Stimulated activated effector memory CD8-positive, alpha-beta T cell treated with anti-CD3 and anti-CD28 coated beads, Interleukin-12 subunit alpha, Interleukin-12 subunit beta, amount 100 ng/mL, for 72 hours (primary cell): ENCODE results near the gene PES1.
A peak's percentile ranks its signal among the peaks of the same experiment; 100 is the strongest.
"Not testable (repeated sequence)": the region's sequence is repeated elsewhere in the genome, so short reads cannot be mapped to it uniquely, and the experiment has no call there.

ENCODE experiments used
- ATAC-seq: fragments of 150-1000 bp; cut with Tn5 transposase; 2 replicates; pipeline ENCODE4 v1.10.0; 2021
- DNase-seq, 2 donors: peaks; one replicate each; pipeline ENCODE4 v3.0.0; 2021 to 2022; ENCODE audit warnings: low spot score in 2 of 2
- H3K27ac Mint-ChIP-seq: one replicate; pipeline ENCODE4 v1.8.0; 2022; ENCODE audit warnings: mild to moderate bottlenecking, mixed read lengths
- H3K36me3 Mint-ChIP-seq: one replicate; pipeline ENCODE4 v1.8.0; 2022; ENCODE audit warnings: mild to moderate bottlenecking, mixed read lengths
- H3K4me1 Mint-ChIP-seq: one replicate; pipeline ENCODE4 v1.8.0; 2022; ENCODE audit warnings: mixed read lengths
- H3K4me3 Mint-ChIP-seq: one replicate; pipeline ENCODE4 v1.8.0; 2022; ENCODE audit warnings: mild to moderate bottlenecking, mixed read lengths
- H3K9me3 Mint-ChIP-seq: one replicate; pipeline ENCODE4 v1.8.0; 2022; ENCODE audit warnings: mixed read lengths

PES1 gene

DNA sequence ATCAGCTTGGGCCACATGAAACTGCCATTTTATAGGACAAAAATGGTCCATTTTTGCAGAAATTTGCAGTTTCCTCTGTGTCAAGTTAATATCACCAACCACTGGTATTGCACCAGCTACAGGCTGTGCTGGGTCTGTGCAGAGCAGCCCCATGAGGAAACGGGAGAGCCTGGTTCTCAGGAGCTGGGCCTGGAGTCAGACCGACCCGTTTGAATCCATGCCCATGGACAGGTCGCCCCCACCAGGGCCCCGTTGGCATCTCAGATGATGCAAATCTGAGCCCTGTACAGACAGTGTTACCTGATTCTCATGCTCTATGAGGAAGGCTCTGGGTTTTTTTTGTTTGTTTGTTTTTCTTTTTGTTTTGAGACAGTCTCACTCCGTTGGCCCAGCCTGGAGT is 35.3 kb downstream of the PES1 start:
- no peaks in the 10 kb centered on the region for H3K9me3 Mint-ChIP-seq
- no peak overlapping the region for H3K4me3 Mint-ChIP-seq
- H3K4me1 Mint-ChIP-seq, result no peaks in the 10 kb centered on the region
- H3K27ac Mint-ChIP-seq, result no peak overlapping the region
- no peak for DNase-seq
- ATAC-seq, result no peak
- H3K36me3 Mint-ChIP-seq, result no peaks in the 10 kb centered on the region

DNA sequence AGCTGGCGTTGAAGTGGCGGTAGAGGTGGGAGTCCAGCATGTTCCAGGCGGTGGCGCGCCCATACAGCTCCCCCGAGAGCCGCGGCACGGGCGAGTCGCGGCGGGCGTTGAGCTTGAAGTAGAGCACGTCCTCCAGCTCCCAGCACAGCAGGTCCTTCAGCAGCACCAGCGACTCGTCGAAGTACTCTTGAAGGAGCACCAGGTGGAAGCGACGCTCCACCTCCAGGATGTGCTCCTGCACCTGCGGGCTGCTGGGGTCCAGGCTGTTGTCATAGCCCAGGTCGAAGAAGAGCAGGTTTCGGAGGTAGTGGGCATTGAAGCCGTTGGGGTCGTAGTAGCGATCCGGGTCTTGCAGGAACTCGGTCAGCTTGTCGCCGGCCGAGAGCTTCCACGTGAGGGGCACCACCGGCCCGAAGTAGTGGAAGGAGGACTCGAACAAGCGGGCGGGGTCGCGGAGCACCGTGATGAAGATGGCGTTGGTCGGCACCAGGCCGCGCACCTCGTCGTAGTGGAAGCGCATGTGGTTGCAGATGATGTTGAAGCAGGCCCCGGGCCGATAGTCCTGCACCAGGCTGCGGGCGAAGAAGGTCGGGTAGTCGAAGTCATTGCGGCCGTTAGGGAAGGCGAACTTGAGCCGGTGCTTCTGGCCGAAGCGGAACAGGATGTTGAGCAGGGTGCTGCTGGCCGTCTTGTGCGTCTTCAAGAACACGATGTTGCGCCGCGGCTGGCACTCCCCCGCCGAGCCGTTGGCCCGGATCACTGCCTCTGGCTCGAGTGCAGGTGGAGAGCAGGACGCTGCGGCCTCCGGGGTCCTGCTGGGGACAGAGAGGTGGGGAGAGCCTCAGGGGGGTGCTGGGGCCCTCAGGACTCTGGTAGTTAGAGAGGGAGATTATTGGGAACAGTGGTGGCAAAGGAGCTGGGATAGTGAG is 36.2 kb downstream of the PES1 start:
- Mint-ChIP-seq H3K4me3 (no peak overlapping the region), H3K36me3 (no peaks in the 10 kb centered on the region), H3K9me3 (no peaks in the 10 kb centered on the region), H3K27ac (no peak overlapping the region), H3K4me1 (no peaks in the 10 kb centered on the region)
- DNase-seq (no peak), ATAC-seq (no peak)

DNA sequence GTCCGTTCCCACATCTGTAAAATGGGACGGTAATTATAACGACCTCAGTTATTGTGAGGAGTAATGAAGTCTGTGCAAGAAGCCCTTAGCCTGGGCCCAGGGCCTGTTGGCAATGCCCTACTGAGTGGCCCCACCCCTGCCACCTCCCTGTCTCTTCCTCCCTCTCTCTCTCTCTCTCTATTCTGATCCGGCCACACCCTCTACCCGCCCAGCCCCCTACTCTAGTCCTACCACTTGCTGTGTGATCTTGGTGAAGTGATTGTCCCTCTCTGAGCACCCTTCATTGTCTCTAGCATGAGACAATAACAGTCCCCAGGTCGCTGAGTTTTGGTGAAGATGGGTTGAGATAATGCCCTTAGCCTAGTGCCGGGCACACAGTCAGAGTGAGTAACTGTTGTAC is 37.7 kb downstream of the PES1 start:
- no peak for ATAC-seq
- Mint-ChIP-seq H3K27ac (no peak overlapping the region), H3K4me1 (no peaks in the 10 kb centered on the region), H3K36me3 (no peaks in the 10 kb centered on the region), H3K4me3 (no peak overlapping the region), H3K9me3 (no peaks in the 10 kb centered on the region)
- no peak for DNase-seq

GRCh38 chr22:30552719-30553118 is 39.0 kb downstream of the PES1 start:
- no peak overlapping the region for H3K27ac Mint-ChIP-seq

GRCh38 chr22:30551813-30552212 is 39.9 kb downstream of the PES1 start:
- not testable (repeated sequence) for H3K27ac Mint-ChIP-seq, H3K4me3 Mint-ChIP-seq, H3K9me3 Mint-ChIP-seq, H3K36me3 Mint-ChIP-seq, H3K4me1 Mint-ChIP-seq, ATAC-seq, DNase-seq

More at GRCh38 chr22:30552719-30553118, 39.0 kb downstream of the PES1 start:
- no peak for ATAC-seq
- Mint-ChIP-seq H3K4me1 (no peaks in the 10 kb centered on the region), H3K36me3 (no peaks in the 10 kb centered on the region), H3K4me3 (no peak overlapping the region), H3K9me3 (no peaks in the 10 kb centered on the region)
- no peak for DNase-seq

DNA sequence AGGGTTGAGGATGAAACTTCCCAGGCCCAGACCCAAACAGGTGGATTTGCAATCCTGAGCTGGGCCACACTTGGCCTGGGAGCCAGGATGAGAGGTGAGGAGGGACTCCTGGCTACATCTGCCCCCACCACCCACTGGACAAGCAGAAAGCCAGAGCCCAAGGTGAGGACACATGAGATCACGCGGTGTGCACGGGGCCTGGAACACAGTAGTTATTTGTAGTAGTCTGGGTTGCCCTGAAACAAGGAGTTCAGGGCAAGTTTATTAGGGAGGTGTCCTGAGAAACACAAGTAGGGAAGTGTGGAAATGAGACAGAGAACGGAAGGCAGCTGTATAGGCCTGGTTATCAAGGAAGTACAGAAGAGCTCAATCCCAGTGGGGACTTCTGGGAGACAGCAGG is 44.5 kb downstream of the PES1 start:
- DNase-seq (no peak), ATAC-seq (no peak)
- H3K27ac Mint-ChIP-seq, result no peak overlapping the region
- no peaks in the 10 kb centered on the region for H3K9me3 Mint-ChIP-seq
- H3K4me1 Mint-ChIP-seq, result no peaks in the 10 kb centered on the region
- H3K4me3 Mint-ChIP-seq, result no peak overlapping the region
- H3K36me3 Mint-ChIP-seq, result no peaks in the 10 kb centered on the region

DNA sequence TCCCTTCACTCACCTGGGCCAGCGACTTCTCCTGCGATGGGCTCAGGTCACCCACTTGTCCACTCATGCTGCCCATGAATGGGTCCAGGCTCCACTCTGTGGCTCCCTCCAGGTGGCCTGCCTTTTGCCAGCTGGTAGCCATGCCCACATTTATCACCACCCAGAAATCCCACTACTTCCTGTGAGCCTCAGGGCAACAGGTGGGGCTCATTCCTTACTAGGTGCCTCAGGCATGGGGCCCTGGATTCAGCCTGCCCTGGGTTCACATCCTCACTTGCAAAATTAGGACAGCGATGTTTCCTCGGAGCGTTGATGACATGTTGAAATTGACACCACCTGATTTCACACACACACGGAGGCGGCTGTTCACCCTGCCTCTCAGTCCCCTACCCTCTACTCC is 45.1 kb downstream of the PES1 start, which contains the start of gene SEC14L6:
Gene SEC14L6, minus strand, starts transcription at position 126 of the 400 bp plus-strand sequence. Its CDS starts 59 bp downstream, at position 67.
- Mint-ChIP-seq H3K36me3 (no peaks in the 10 kb centered on the region), H3K4me1 (no peaks in the 10 kb centered on the region), H3K27ac (no peak within 1 kb of the TSS), H3K9me3 (no peaks in the 10 kb centered on the region), H3K4me3 (no peak within 1 kb of the TSS)
- no peak for DNase-seq
- ATAC-seq, result no peak

- no peaks in the 10 kb centered on the region for H3K9me3 Mint-ChIP-seq
- peak overlapping the region; percentile 37 for H3K4me3 Mint-ChIP-seq
These were observed 48.9 kb downstream of the PES1 start for GRCh38 chr22:30542811-30543188.

DNA sequence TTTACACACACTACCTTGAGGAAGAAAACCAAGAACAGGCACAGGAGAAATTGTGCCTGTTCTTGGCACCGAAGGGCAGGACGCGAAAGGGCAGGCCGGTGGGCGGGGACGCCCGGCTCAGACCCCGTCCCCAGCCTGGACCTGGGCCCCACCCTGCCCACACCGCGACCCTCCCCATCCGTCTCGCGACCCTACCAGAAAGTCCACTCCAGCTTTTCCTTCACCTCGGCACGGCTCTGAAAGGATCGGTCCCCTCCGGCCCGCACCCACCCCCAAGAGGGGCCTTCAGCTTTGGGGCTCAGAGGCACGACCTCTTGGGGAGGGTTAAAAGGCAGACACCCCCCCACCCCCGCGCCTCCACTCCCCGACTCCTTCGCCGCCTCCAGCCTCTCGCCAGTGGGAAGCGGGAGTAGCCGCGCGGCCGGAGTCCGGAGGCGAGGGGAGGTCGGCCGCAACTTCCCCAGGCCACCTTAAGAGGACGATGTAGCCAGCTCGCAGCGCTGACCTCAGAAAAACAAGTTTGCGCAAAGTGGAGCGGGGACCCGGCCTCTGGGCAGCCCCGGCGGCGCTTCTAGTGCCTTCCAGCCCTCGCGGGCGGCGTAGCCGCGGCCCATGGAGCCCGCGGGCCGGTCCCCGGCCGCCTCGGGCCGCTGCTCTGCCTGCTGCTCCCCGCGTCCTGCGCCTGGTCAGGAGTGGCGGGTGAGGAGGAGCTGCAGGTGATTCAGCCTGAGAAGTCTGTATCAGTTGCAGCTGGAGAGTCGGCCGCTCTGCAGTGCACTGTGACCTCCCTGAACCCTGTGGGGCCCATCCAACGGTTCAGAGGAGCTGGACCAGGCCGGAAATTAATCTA is 49.5 kb downstream of the PES1 start:
- no peak for DNase-seq

More at GRCh38 chr22:30542811-30543188, 48.9 kb downstream of the PES1 start:
- no peaks in the 10 kb centered on the region for H3K36me3 Mint-ChIP-seq
- no peak overlapping the region for H3K27ac Mint-ChIP-seq
- no peaks in the 10 kb centered on the region for H3K4me1 Mint-ChIP-seq
- no peak for DNase-seq
- ATAC-seq, result no peak

DNA sequence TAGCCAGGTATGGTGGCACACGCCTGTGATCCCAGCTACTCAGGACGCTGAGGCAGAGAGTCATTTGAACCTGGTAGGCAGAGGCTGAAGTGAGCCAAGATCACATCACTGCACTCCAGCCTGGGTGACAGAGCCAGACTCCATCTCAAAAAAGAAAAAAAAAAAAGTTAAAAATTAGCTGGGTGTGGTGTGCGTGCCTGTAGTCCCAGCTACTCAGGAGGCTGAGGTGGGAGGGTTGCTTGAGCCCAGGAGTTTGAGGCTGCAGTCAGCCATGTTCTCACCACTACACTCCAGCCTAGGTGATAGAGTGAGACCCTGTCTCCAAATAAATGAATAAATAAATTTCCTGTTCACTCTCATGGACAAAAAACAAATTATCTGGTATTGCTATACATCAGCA is 50.2 kb downstream of the PES1 start:
- not testable (repeated sequence) for H3K36me3 Mint-ChIP-seq, H3K4me1 Mint-ChIP-seq, H3K4me3 Mint-ChIP-seq, ATAC-seq, H3K27ac Mint-ChIP-seq, DNase-seq, H3K9me3 Mint-ChIP-seq

More for the DNA sequence above, 49.5 kb downstream of the PES1 start:
- Mint-ChIP-seq H3K9me3 (no peaks in the 10 kb centered on the region), H3K4me3 (peak overlapping the region; percentile 37), H3K27ac (no peak overlapping the region), H3K4me1 (no peaks in the 10 kb centered on the region), H3K36me3 (no peaks in the 10 kb centered on the region)
- peak; percentile 54 for ATAC-seq

DNA sequence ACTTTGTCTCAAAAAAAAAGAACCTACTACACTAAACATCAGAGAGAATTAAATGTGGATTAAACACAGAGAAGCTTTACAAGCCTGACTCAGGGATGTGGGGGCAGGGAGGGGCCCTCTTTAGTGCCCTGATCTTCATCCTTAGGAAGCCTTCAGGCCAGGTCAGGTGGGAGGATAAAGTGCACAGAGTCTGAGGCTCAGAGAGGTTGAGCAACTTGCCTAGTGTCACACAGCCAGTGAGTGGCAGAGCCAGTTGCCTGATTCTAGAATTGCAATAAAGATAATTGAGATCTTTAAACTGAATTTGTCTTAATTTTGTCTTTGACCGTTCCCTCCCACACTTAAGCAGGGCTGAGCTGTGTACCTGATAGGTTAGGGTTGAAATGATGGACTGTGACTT is 52.3 kb downstream of the PES1 start:
- no peak for DNase-seq
- no peak overlapping the region for H3K27ac Mint-ChIP-seq
- no peaks in the 10 kb centered on the region for H3K36me3 Mint-ChIP-seq
- H3K4me3 Mint-ChIP-seq, result no peak overlapping the region
- H3K9me3 Mint-ChIP-seq, result no peaks in the 10 kb centered on the region
- peaks cover 7% of the 10 kb centered on the region for H3K4me1 Mint-ChIP-seq
- no peak for ATAC-seq

DNA sequence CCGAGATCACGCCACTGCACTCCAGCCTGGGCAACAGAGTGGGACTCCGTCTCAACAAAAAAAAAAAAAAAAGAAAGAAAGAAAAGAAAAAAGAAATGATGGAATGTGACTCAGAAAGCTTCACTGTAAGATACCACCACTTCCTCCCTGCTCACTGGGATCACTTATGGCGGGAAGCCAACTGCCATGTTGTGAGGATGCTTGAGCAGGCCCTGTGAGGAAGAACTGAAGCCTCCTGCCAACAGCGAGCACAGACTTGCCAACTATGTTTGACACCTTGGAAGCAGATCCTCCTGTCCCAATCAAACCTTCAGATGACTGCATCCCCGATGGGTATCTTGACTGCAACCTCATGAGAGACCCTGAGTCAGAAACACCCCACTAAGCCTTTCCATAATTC is 53.4 kb downstream of the PES1 start:
- H3K4me1 Mint-ChIP-seq, result peaks cover 7% of the 10 kb centered on the region
- ATAC-seq, result no peak
- no peak for DNase-seq

DNA sequence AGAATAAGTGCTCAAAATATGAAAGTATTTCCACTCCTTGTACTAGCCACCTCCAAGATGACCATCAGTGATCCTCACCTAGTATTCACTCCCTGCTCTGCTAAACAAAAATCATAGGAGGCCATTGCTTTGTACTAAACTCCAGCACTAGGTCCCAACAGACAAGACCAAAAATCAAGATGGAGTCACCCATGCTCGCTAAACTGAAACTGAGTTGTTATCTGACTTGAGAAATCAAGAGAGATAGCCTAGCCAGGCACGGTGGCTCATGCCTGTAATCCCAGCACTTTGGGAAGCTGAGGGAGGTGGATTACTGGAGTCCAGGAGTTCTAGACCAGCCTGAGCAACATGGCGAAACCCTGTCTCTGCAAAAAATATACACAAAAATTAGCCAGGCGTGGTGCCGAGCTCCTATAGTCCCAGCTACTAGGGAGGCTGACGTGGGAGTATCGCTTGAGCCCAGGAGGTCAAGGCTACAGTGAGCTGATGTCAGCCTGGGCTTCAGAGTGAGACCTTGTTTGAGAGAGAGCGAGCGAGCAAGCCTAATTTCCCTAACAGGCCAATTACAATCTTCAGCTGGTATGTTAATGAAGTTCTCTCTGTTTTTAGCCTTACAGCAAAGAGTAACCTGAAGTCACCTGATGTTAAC is 54.5 kb downstream of the PES1 start:
- no peaks in the 10 kb centered on the region for H3K9me3 Mint-ChIP-seq
- no peak overlapping the region for H3K4me3 Mint-ChIP-seq
- DNase-seq (no peak), ATAC-seq (no peak)
- H3K36me3 Mint-ChIP-seq, result no peaks in the 10 kb centered on the region
- H3K4me1 Mint-ChIP-seq, result peaks cover 7% of the 10 kb centered on the region
- H3K27ac Mint-ChIP-seq, result no peak overlapping the region

More for the DNA sequence above, 53.4 kb downstream of the PES1 start:
- H3K36me3 Mint-ChIP-seq, result no peaks in the 10 kb centered on the region
- H3K27ac Mint-ChIP-seq, result no peak overlapping the region
- no peaks in the 10 kb centered on the region for H3K9me3 Mint-ChIP-seq
- H3K4me3 Mint-ChIP-seq, result no peak overlapping the region

GRCh38 chr22:30535182-30535581 is 56.5 kb downstream of the PES1 start:
- Mint-ChIP-seq H3K4me1 (peaks cover 7% of the 10 kb centered on the region), H3K9me3 (no peaks in the 10 kb centered on the region), H3K36me3 (no peaks in the 10 kb centered on the region), H3K27ac (no peak overlapping the region), H3K4me3 (no peak overlapping the region)
- no peak for ATAC-seq
- DNase-seq, result no peak
